ENCODE data around the gene PAN3. TPM values are rescaled to one million over a fixed set of nuclear protein-coding genes. Genes with fewer than 3 reads are reported as not detected.

PAN3 gene
- total RNA-seq, 1 experiment from 2014 or later = 32.9 TPM

GRCh38 chr13:28128030-28128429 lies 10.3 kb upstream of the PAN3 start:
- POLR2A ChIA-PET = no interaction called here
- Mint-ChIP-seq H3K27me3 (ENCODE audit: insufficient read depth, unreplicated experiment) (no peaks in the 10 kb centered on the region), H3K9me3 (ENCODE audit: unreplicated experiment) (no peaks in the 10 kb centered on the region), H3K27ac (ENCODE audit: low read depth, unreplicated experiment) (no peak overlapping the region), H3K36me3 (ENCODE audit: insufficient read depth, unreplicated experiment) (no peaks in the 10 kb centered on the region), H3K4me1 (ENCODE audit: insufficient read depth, unreplicated experiment) (no peaks in the 10 kb centered on the region), H3K4me3 (ENCODE audit: unreplicated experiment) (no peak overlapping the region)
- no peak for DNase-seq (ENCODE audit: unreplicated experiment)
- no peak for TF ChIP-seq CTCF (IDR thresholded peaks at IDR 0.05; ENCODE audit: unreplicated experiment)
- BruUV-seq (replicated peaks) = no TSS peak
- CTCF ChIA-PET = interaction anchor here (0.5 to 0.6 kb wide), 2 partner anchors 10 to 66 kb away, joined by 3 to 5 read pairs; no protein-coding TSS in a partner anchor
- intact Hi-C loops (cut with micrococcal nuclease) = no loop called here

- no peaks in the 10 kb centered on the region for H3K36me3 Mint-ChIP-seq (ENCODE audit: insufficient read depth, unreplicated experiment)
- no peaks in the 10 kb centered on the region for H3K27me3 Mint-ChIP-seq (ENCODE audit: insufficient read depth, unreplicated experiment)
- intact Hi-C loops (cut with micrococcal nuclease) = no loop called here
- CTCF ChIA-PET = no interaction called here
- POLR2A ChIA-PET = interaction anchor here (2.0 kb wide), 1 partner anchor 9 kb away, joined by 6 read pairs; the partner anchor contains the start of gene PAN3
- no peaks in the 10 kb centered on the region for H3K4me1 Mint-ChIP-seq (ENCODE audit: insufficient read depth, unreplicated experiment)
- DNase-seq (ENCODE audit: unreplicated experiment) = no peak
- BruUV-seq (replicated peaks) = no TSS peak
- TF ChIP-seq CTCF (IDR thresholded peaks at IDR 0.05; ENCODE audit: unreplicated experiment) = no peak
- no peaks in the 10 kb centered on the region for H3K9me3 Mint-ChIP-seq (ENCODE audit: unreplicated experiment)
- no peak overlapping the region for H3K27ac Mint-ChIP-seq (ENCODE audit: low read depth, unreplicated experiment)
- no peak overlapping the region for H3K4me3 Mint-ChIP-seq (ENCODE audit: unreplicated experiment)
These were observed 9.4 kb upstream of the PAN3 start for GRCh38 chr13:28128926-28129325.

GRCh38 chr13:28129911-28130693 lies 8.2 kb upstream of the PAN3 start:
- Mint-ChIP-seq H3K4me1 (ENCODE audit: insufficient read depth, unreplicated experiment) (no peaks in the 10 kb centered on the region), H3K27me3 (ENCODE audit: insufficient read depth, unreplicated experiment) (no peaks in the 10 kb centered on the region), H3K9me3 (ENCODE audit: unreplicated experiment) (no peaks in the 10 kb centered on the region), H3K27ac (ENCODE audit: low read depth, unreplicated experiment) (no peak overlapping the region), H3K36me3 (ENCODE audit: insufficient read depth, unreplicated experiment) (no peaks in the 10 kb centered on the region), H3K4me3 (ENCODE audit: unreplicated experiment) (no peak overlapping the region)
- BruUV-seq (replicated peaks) = no TSS peak
- ChIA-PET CTCF (no interaction called here), POLR2A (interaction anchor here (1.1 to 2.0 kb wide), 2 partner anchors 8 to 10 kb away, joined by 5 to 6 read pairs; partner anchors contain the start of gene PAN3)
- no peak for TF ChIP-seq CTCF (IDR thresholded peaks at IDR 0.05; ENCODE audit: unreplicated experiment)
- DNase-seq (ENCODE audit: unreplicated experiment) = no peak
- intact Hi-C loops (cut with micrococcal nuclease) = no loop called here

- no peak overlapping the region for H3K27ac Mint-ChIP-seq (ENCODE audit: low read depth, unreplicated experiment)
- TF ChIP-seq CTCF (IDR thresholded peaks at IDR 0.05; ENCODE audit: unreplicated experiment) = no peak
- no peaks in the 10 kb centered on the region for H3K4me1 Mint-ChIP-seq (ENCODE audit: insufficient read depth, unreplicated experiment)
- no peak for DNase-seq (ENCODE audit: unreplicated experiment)
- ChIA-PET CTCF (interaction anchor here (0.6 to 0.9 kb wide), 2 partner anchors 149 to 503 kb away, joined by 3 read pairs; no protein-coding TSS in a partner anchor), POLR2A (interaction anchor here (0.7 kb wide), 1 partner anchor 613 kb away, joined by 3 read pairs; no protein-coding TSS in a partner anchor)
- no peaks in the 10 kb centered on the region for H3K9me3 Mint-ChIP-seq (ENCODE audit: unreplicated experiment)
- no peaks in the 10 kb centered on the region for H3K36me3 Mint-ChIP-seq (ENCODE audit: insufficient read depth, unreplicated experiment)
- BruUV-seq (replicated peaks) = no TSS peak
- intact Hi-C loops (cut with micrococcal nuclease) = no loop called here
- H3K4me3 Mint-ChIP-seq (ENCODE audit: unreplicated experiment) = no peak overlapping the region
- H3K27me3 Mint-ChIP-seq (ENCODE audit: insufficient read depth, unreplicated experiment) = no peaks in the 10 kb centered on the region
These were observed 6.7 kb upstream of the PAN3 start for GRCh38 chr13:28131646-28132045.

All from MCF 10A (cell line).